Measurements from ENCODE around the gene CCDC107. TPM values are rescaled to one million over a fixed set of nuclear protein-coding genes. Genes with fewer than 3 reads are reported as not detected.

CCDC107 gene
- total RNA-seq, 3 donors from 2014 or later = 25.2 to 55.8 (median 35.8) TPM

DNA sequence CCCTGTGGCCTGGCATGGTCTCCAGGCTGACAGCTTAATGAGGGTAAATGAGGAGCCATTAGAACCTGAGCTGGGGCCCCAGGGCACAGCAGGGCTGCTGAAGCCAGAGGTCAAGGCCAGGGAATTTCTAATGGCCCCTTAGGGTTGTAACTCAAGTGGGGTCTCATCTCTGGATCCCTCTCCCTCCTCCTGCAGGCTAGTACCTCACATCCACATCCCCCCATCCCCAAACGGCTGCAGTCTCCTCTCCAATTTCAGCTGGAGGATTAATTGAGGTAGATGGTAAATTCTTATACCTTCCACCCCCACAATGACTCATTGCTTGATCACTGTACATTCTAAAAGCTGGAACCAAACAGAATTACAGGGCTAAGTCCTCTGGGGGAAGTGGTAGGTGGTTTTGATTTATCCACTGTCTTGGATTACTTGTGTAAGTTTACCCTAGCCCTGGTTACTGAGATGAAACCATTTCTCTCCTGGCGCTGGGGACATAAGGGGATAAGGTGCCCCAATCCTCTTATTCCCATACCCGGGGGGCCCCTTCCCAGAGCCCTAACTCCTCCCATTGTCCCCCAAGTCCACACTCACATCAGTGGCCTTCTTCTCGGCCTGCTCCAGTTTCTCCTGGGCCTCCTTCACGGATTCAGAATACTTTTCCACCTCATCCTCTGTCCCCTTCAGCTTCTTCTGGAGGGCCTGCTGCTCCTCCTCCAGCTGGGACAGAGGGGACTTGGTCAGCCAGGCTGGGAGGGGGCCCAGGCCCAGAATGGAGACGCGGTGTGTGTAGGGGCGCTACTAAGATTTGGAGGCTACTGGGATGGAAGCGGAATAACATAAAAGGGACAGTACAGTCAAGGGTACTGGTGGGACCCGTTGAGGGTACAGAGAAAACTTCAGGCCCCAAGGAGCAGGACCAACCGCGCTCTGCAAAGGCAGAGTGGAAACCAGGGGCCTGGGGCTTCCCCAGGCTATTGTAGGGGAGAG, 30.8 kb downstream of the CCDC107 start:
- Histone ChIP-seq H3K4me3 (peak overlapping the region; percentile 1), H3K36me3 (ENCODE audit: low read depth) (no peaks in the 10 kb centered on the region), H3K4me1 (ENCODE audit: low read depth) (peaks cover 7% of the 10 kb centered on the region), H3K9me3 (no peaks in the 10 kb centered on the region)
- DNase-seq (peak in 1 of 3 donors; percentile 35), ATAC-seq (peak; percentile 8)
- no peak for TF ChIP-seq CTCF (IDR thresholded peaks at IDR 0.05)
- intact Hi-C loops (cut with DNase I, micrococcal nuclease) = no loop called here

DNA sequence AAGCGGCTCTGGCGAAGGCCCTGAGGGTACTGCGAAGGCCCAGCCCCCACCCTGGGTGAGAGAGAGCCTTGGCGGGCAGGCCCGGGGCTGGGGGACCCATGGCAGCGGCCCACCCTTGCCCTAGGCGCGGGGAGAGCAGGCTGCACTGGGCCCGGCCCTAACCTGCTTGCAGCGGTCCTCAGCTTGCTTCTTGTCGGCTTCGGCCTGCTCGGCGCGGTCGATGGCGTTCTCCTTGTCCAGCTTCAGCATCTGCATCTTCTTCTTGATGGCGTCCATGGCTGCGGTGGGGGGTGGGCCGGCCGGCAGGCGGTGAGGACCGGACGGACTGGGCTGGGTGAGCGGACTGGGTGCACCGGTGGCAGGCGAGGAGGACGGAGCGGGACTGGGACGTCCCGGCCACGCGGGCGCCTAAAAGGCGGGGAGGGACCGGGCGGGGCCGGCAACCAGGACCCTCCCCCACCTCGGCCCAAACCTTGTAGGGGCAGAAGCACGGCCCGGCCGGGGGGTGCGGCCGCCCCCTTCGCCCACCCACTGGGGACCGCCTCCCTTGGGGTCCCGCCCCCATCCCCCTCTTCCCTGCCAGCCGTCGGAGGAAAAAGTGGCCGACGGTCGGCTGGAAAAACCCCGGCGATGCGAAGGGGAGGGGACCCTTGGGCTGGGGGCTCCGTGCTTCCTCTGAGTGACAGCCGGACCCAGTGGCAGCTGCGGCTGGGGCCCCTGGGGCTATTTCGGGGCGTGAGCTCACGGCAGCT, 31.6 kb downstream of the CCDC107 start, which contains the start of gene TPM2:
TPM2 (minus strand) TSS at position 384 of the 752 bp plus-strand sequence; CDS start at position 276, 108 bp downstream.
- intact Hi-C loops (cut with DNase I, micrococcal nuclease) = no loop called here
- ATAC-seq = peak; percentile 45
- H3K4me3 ChIP-seq = peak within 1 kb of the TSS; percentile 44
- no peaks in the 10 kb centered on the region for H3K9me3 ChIP-seq
- no peaks in the 10 kb centered on the region for H3K36me3 ChIP-seq (ENCODE audit: low read depth)
- DNase-seq = peak; percentile 48 to 72 (median 68)
- peaks cover 7% of the 10 kb centered on the region for H3K4me1 ChIP-seq (ENCODE audit: low read depth)
- no peak for TF ChIP-seq CTCF (IDR thresholded peaks at IDR 0.05)

- TF ChIP-seq CTCF (IDR thresholded peaks at IDR 0.05) = no peak
- peak overlapping the region; percentile 44 for H3K4me3 ChIP-seq
- no peaks in the 10 kb centered on the region for H3K36me3 ChIP-seq (ENCODE audit: low read depth)
- no peak for DNase-seq
- ATAC-seq = no peak
- no peaks in the 10 kb centered on the region for H3K9me3 ChIP-seq
- intact Hi-C loops (cut with DNase I, micrococcal nuclease) = no loop called here
- H3K4me1 ChIP-seq (ENCODE audit: low read depth) = peaks cover 7% of the 10 kb centered on the region
These were observed 32.2 kb downstream of the CCDC107 start for GRCh38 chr9:35690294-35690613.

DNA sequence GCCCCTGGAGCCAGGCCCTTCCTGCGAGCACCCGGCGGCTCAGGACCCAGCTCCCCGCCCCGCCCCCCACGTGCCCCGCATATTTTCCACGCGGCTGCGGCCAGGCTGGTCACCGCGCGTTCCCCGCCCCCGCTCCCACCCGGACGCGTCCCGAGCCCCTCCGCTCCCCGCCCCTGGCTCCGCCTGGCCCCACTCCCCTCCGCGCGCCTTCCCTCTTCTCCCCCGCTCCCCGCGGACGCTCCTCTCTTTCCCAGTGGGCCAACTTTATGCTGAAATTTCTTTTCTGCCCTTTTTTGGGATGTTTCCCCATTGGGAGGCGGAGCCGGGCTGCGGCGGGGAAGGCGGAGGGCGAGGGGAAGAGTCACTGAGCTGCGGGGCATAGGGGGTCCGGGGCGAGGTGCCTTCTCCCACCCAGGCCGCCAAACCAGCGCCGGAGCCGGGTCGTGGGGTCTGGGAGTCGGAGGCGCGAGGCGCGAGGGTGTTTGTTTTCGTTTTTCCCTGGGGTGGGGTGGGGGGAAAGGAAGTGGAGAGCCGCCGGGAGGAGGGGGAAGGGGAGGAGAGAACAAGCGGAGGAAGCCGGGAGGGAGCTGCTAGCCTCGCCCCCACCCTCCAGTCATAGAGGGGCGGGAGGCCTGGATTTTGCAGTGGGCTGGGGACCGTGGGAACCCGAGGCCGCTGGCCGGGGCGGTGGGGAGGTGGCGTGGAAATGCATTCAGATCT, 32.7 kb downstream of the CCDC107 start:
- intact Hi-C loops (cut with DNase I, micrococcal nuclease) = no loop called here
- H3K4me1 ChIP-seq (ENCODE audit: low read depth) = peaks cover 8% of the 10 kb centered on the region
- peak; percentile 73 to 77 (median 76) for DNase-seq
- H3K36me3 ChIP-seq (ENCODE audit: low read depth) = no peaks in the 10 kb centered on the region
- ATAC-seq = peak; percentile 65
- no peak for TF ChIP-seq CTCF (IDR thresholded peaks at IDR 0.05)
- no peaks in the 10 kb centered on the region for H3K9me3 ChIP-seq
- peak overlapping the region; percentile 44 for H3K4me3 ChIP-seq

GRCh38 chr9:35691334-35691650, 33.2 kb downstream of the CCDC107 start:
- DNase-seq (no peak), ATAC-seq (no peak)
- no peak for TF ChIP-seq CTCF (IDR thresholded peaks at IDR 0.05)
- no peaks in the 10 kb centered on the region for H3K9me3 ChIP-seq
- peaks cover 13% of the 10 kb centered on the region for H3K4me1 ChIP-seq (ENCODE audit: low read depth)
- no peaks in the 10 kb centered on the region for H3K36me3 ChIP-seq (ENCODE audit: low read depth)
- H3K4me3 ChIP-seq = peak overlapping the region; percentile 44
- intact Hi-C loops (cut with DNase I, micrococcal nuclease) = no loop called here

Measured in mucosa of descending colon (tissue), 3 donors.